Suppressor macrophage treated with lipopolysaccharide for 1 hour (primary cell): ENCODE measurements around the gene TMBIM1.

Experiments used
- DNase-seq, 3 donors: peaks; one replicate each; pipeline ENCODE4 v3.0.0-alpha.2; 2020 to 2022

TMBIM1 gene

GRCh38 chr2:218292048-218293014, at the start of gene TMBIM1:
TSS of gene TMBIM1 (minus strand) at chr2:218292503. CDS start at chr2:218282141, 10,362 bp downstream.
- DNase-seq, result peak; percentile 85 to 97 (median 93)

GRCh38 chr2:218341381-218341780, 49.1 kb upstream of the TMBIM1 start:
- no peak for DNase-seq

GRCh38 chr2:218340656-218341055, 48.4 kb upstream of the TMBIM1 start:
- DNase-seq, result no peak

- no peak for DNase-seq
Observed at GRCh38 chr2:218334531-218334930, 42.2 kb upstream of the TMBIM1 start.

- DNase-seq, result peak; percentile 65 to 78 (median 74)
Observed at GRCh38 chr2:218332920-218333645, 40.8 kb upstream of the TMBIM1 start.

- DNase-seq, result peak in 1 of 3 donors; percentile 31
Observed at GRCh38 chr2:218332288-218332687, 40.0 kb upstream of the TMBIM1 start.

- peak; percentile 86 to 92 (median 90) for DNase-seq
Observed at GRCh38 chr2:218331745-218332144, 39.4 kb upstream of the TMBIM1 start.

- DNase-seq, result peak; percentile 76 to 88 (median 85)
Observed at GRCh38 chr2:218329826-218330593, 37.7 kb upstream of the TMBIM1 start.

GRCh38 chr2:218329027-218329825, 36.9 kb upstream of the TMBIM1 start:
- DNase-seq, result peak; percentile 80 to 90 (median 88)

- DNase-seq, result no peak
Observed at GRCh38 chr2:218328294-218328693, 36.0 kb upstream of the TMBIM1 start.

- peak in 2 of 3 donors; percentile 39 for DNase-seq
Observed at GRCh38 chr2:218327451-218328210, 35.3 kb upstream of the TMBIM1 start.

GRCh38 chr2:218326315-218326714, 34.0 kb upstream of the TMBIM1 start:
- no peak for DNase-seq

GRCh38 chr2:218325566-218326160, 33.4 kb upstream of the TMBIM1 start:
- no peak for DNase-seq

GRCh38 chr2:218323526-218324472, 31.5 kb upstream of the TMBIM1 start:
- DNase-seq, result peak; percentile 73 to 86 (median 83)

GRCh38 chr2:218322768-218323525, 30.6 kb upstream of the TMBIM1 start:
- peak; percentile 77 to 93 (median 85) for DNase-seq

GRCh38 chr2:218320704-218321336, 28.5 kb upstream of the TMBIM1 start:
- DNase-seq, result peak in 2 of 3 donors; percentile 27 to 38

- DNase-seq, result peak in 2 of 3 donors; percentile 28 to 30
Observed at GRCh38 chr2:218319813-218320365, 27.6 kb upstream of the TMBIM1 start.

GRCh38 chr2:218318241-218318640, 25.9 kb upstream of the TMBIM1 start:
- DNase-seq, result no peak
